ENCODE data around the gene ESRRG.

- no peak for TF ChIP-seq CTCF (conservative IDR thresholded peaks at IDR 0.05; ENCODE audit: low read depth in 2 of 2)
- TF ChIP-seq ZNF331 (CRISPR knock-in tag; IDR thresholded peaks at IDR 0.05; ENCODE audit: low read depth), result no peak
- TF ChIP-seq EZH2 (IDR thresholded peaks at IDR 0.05; ENCODE audit: low read depth, unreplicated experiment), result no peak
- TF ChIP-seq REST (IDR thresholded peaks at IDR 0.05; ENCODE audit: unreplicated experiment), result no peak
These were observed at the start of gene ESRRG for GRCh38 chr1:216723274-216723780.

Data from GM23338 (cell line).